ENCODE measurements around the gene IKZF3. TPM values are rescaled to one million over a fixed set of nuclear protein-coding genes. Genes with fewer than 3 reads are reported as not detected.
A peak's percentile ranks its signal among the peaks of the same experiment; 100 is the strongest.

IKZF3 gene
- polyA plus RNA-seq, 1 donor (not counting 4 experiments of a cell fraction or from before 2014, with no cell fraction given): not detected

- Histone ChIP-seq H2AFZ (ENCODE audit: control insufficient read depth, low read length) (no peak overlapping the region), H3K4me3 (ENCODE audit: control insufficient read depth in 2 of 3, extremely low read depth in 1 of 3, insufficient read depth in 2 of 3, low read depth in 1 of 3, low read length in 3 of 3) (no peak overlapping the region), H3K79me2 (ENCODE audit: control insufficient read depth, insufficient read depth, low read length) (no peaks in the 10 kb centered on the region), H3K4me1 (ENCODE audit: control insufficient read depth, extremely low read depth, insufficient read depth, low read length) (peaks cover 26% of the 10 kb centered on the region), H3K9me1 (ENCODE audit: control insufficient read depth, extremely low read depth, insufficient read depth, low read length) (no peaks in the 10 kb centered on the region), H3K27ac (ENCODE audit: control insufficient read depth, insufficient read depth, low read length) (no peak overlapping the region), H4K20me1 (ENCODE audit: control insufficient read depth, extremely low read depth, insufficient read depth, low read length) (no peaks in the 10 kb centered on the region), H3K36me3 (ENCODE audit: control insufficient read depth in 2 of 2, extremely low read depth in 1 of 2, insufficient read depth in 2 of 2, low read length in 2 of 2) (no peaks in the 10 kb centered on the region), H3K9ac (ENCODE audit: control insufficient read depth, extremely low read depth, insufficient read depth, low read length) (no peak overlapping the region), H3K9me3 (ENCODE audit: control insufficient read depth, low read depth, low read length) (no peaks in the 10 kb centered on the region), H3K27me3 (ENCODE audit: control insufficient read depth, extremely low read depth, insufficient read depth, low read length) (no peaks in the 10 kb centered on the region), H3K4me2 (ENCODE audit: control insufficient read depth, extremely low read depth, insufficient read depth, low read depth, low read length) (no peak overlapping the region)
- DNase-seq (ENCODE audit: low read depth, low spot score) (no peak), FAIRE-seq (no peak)
- dilution Hi-C loops (cut with MboI; ENCODE audit: extremely low pct_ligation_motif_present, low sequenced_read_pairs): no loop called here
- no peak for TF ChIP-seq CTCF (optimal IDR thresholded peaks at IDR 0.05 in 1 of 3, IDR thresholded peaks at IDR 0.05 in 1 of 3, conservative IDR thresholded peaks at IDR 0.05 in 1 of 3; ENCODE audit: extremely low read depth in 1 of 3, insufficient read depth in 2 of 3, low read length in 3 of 3)
- no peak for TF ChIP-seq EZH2 (IDR thresholded peaks at IDR 0.05; ENCODE audit: low read length)
Measured at GRCh38 chr17:39787041-39787440, 77.1 kb downstream of the IKZF3 start.

DNA sequence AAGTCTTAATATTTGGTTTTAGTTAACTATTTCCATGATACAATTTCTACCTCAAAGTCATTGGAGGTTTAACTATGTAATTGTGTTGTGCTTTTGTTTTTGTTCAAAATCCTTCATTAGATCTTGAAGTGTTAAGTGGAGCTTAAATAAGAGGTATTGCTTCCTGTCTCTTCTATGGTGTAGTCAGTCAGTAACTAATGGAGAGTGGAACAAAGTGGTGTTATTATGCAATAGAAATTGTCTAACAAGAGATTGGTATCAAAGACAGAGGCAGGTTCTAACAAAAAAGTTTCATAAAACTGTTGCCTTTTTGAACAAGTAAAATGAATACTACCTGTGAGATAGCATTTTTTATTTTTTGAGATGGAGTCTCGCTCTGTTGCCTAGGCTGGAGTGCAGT is 81.1 kb downstream of the IKZF3 start:
- H4K20me1 ChIP-seq (ENCODE audit: control insufficient read depth, extremely low read depth, insufficient read depth, low read length): no peaks in the 10 kb centered on the region
- TF ChIP-seq CTCF (optimal IDR thresholded peaks at IDR 0.05 in 1 of 3, IDR thresholded peaks at IDR 0.05 in 1 of 3, conservative IDR thresholded peaks at IDR 0.05 in 1 of 3; ENCODE audit: extremely low read depth in 1 of 3, insufficient read depth in 2 of 3, low read length in 3 of 3) (no peak), EZH2 (IDR thresholded peaks at IDR 0.05; ENCODE audit: low read length) (no peak)
- peaks cover 35% of the 10 kb centered on the region for H3K4me1 ChIP-seq (ENCODE audit: control insufficient read depth, extremely low read depth, insufficient read depth, low read length)
- peak overlapping the region; percentile 16 for H2AFZ ChIP-seq (ENCODE audit: control insufficient read depth, low read length)
- no peaks in the 10 kb centered on the region for H3K9me1 ChIP-seq (ENCODE audit: control insufficient read depth, extremely low read depth, insufficient read depth, low read length)
- DNase-seq (ENCODE audit: low read depth, low spot score): no peak
- FAIRE-seq: no peak
- no peaks in the 10 kb centered on the region for H3K27me3 ChIP-seq (ENCODE audit: control insufficient read depth, extremely low read depth, insufficient read depth, low read length)
- H3K27ac ChIP-seq (ENCODE audit: control insufficient read depth, insufficient read depth, low read length): peak overlapping the region; percentile 91
- H3K36me3 ChIP-seq (ENCODE audit: control insufficient read depth in 2 of 2, extremely low read depth in 1 of 2, insufficient read depth in 2 of 2, low read length in 2 of 2): no peaks in the 10 kb centered on the region
- dilution Hi-C loops (cut with MboI; ENCODE audit: extremely low pct_ligation_motif_present, low sequenced_read_pairs): no loop called here
- H3K4me3 ChIP-seq (ENCODE audit: control insufficient read depth in 2 of 3, extremely low read depth in 1 of 3, insufficient read depth in 2 of 3, low read depth in 1 of 3, low read length in 3 of 3): peak overlapping the region in 1 of 3 experiments; percentile 21
- H3K4me2 ChIP-seq (ENCODE audit: control insufficient read depth, extremely low read depth, insufficient read depth, low read depth, low read length): peak overlapping the region; percentile 91
- no peaks in the 10 kb centered on the region for H3K9me3 ChIP-seq (ENCODE audit: control insufficient read depth, low read depth, low read length)
- no peak overlapping the region for H3K9ac ChIP-seq (ENCODE audit: control insufficient read depth, extremely low read depth, insufficient read depth, low read length)
- H3K79me2 ChIP-seq (ENCODE audit: control insufficient read depth, insufficient read depth, low read length): no peaks in the 10 kb centered on the region

All from keratinocyte (primary cell).